Vagina (tissue), 2 donors: ENCODE measurements around the gene CLP1. TPM values are rescaled to one million over a fixed set of nuclear protein-coding genes. Genes with fewer than 3 reads are reported as not detected.
"Not testable (repeated sequence)": the region's sequence is repeated elsewhere in the genome, so short reads cannot be mapped to it uniquely, and the experiment has no call there.

ENCODE experiments used
- DNase-seq, 2 donors: peaks; one replicate each; pipeline ENCODE4 v3.0.0-alpha.2; 2017; ENCODE audit errors: extremely low spot score in 2 of 2
- H3K27ac ChIP-seq: fragments of 200-600 bp; sonication (generic); one replicate; pipeline ENCODE4 v1.5.1; 2019
- H3K27me3 ChIP-seq: fragments of 200-600 bp; sonication (generic); one replicate; pipeline ENCODE4 v1.5.1; 2019
- H3K36me3 ChIP-seq, 2 donors: fragments of 200-600 bp; sonication (generic); one replicate each; pipeline ENCODE4 v1.5.1; 2017 to 2019
- H3K4me1 ChIP-seq: fragments of 200-600 bp; sonication (generic); one replicate; pipeline ENCODE4 v1.5.1; 2019
- H3K4me3 ChIP-seq, 2 donors: fragments of 200-600 bp; sonication (generic); 1 replicate in 1 of 2; 2 replicates in 1 of 2; pipeline ENCODE4 v1.5.1; 2016 to 2019
- H3K9me3 ChIP-seq: fragments of 200-600 bp; sonication (generic); one replicate; pipeline ENCODE4 v1.5.1; 2019
- CTCF ChIP-seq, 3 experiments: fragments of 450-650 bp in 2 of 3; fragments of 200-600 bp in 1 of 3; sonication (generic) in 1 of 3; IDR thresholded peaks; one replicate each; pipeline ENCODE4 v1.5.1; 2017 to 2019; ENCODE audit warnings: antibody characterized with exemption in 3 of 3, mild to moderate bottlenecking in 2 of 3, moderate library complexity in 2 of 3
- POLR2A ChIP-seq, 2 donors: fragments of 450-650 bp; IDR thresholded peaks; one replicate each; pipeline ENCODE4 v1.6.1; 2017; ENCODE audit warnings: antibody characterized with exemption in 2 of 2, mild to moderate bottlenecking in 2 of 2, moderate library complexity in 2 of 2
- POLR2AphosphoS5 ChIP-seq, 2 donors: sonication (generic); formaldehyde crosslinking; IDR thresholded peaks; one replicate each; pipeline ENCODE4 v1.9.0; 2017; ENCODE audit warnings: antibody characterized with exemption in 2 of 2, mild to moderate bottlenecking in 2 of 2, low read depth in 1 of 2; ENCODE audit not compliant: insufficient read depth in 1 of 2
- intact Hi-C: fragments of 100-400 bp; cut with DNase I; formaldehyde crosslinking; loops from one replicate; pipeline ENCODE4 v1.15.1; 2023
- total RNA-seq: library from RNA; depleted of rRNA; stranded (reverse); fragments of >200 nt; gene quantifications from one replicate; pipeline ENCODE4 v1.2.3, GENCODE V29; 2016

Gene CLP1
- total RNA-seq, 1 donor from 2014 or later: 10.8 TPM

GRCh38 chr11:57681168-57681567, 23.6 kb downstream of the CLP1 start:
- no peaks in the 10 kb centered on the region for H3K27me3 ChIP-seq
- DNase-seq: no peak
- peaks cover 0 to 52% of the 10 kb centered on the region in 2 donors for H3K36me3 ChIP-seq
- TF ChIP-seq CTCF (IDR thresholded peaks at IDR 0.05) (no peak), POLR2A (IDR thresholded peaks at IDR 0.05) (no peak)
- no peak overlapping the region for H3K4me3 ChIP-seq
- peaks cover 53% of the 10 kb centered on the region for H3K4me1 ChIP-seq
- intact Hi-C loops: no loop called here
- no peaks in the 10 kb centered on the region for H3K9me3 ChIP-seq
- H3K27ac ChIP-seq: peak overlapping the region; percentile 1

- H3K4me1 ChIP-seq, H3K27me3 ChIP-seq, H3K27ac ChIP-seq, H3K4me3 ChIP-seq, H3K9me3 ChIP-seq, DNase-seq, intact Hi-C loops: not testable (repeated sequence)
- peaks cover 0 to 82% of the 10 kb centered on the region in 2 donors for H3K36me3 ChIP-seq
Observed at GRCh38 chr11:57690474-57690873, 32.9 kb downstream of the CLP1 start.

- peaks cover 0 to 87% of the 10 kb centered on the region in 2 donors for H3K36me3 ChIP-seq
Observed at GRCh38 chr11:57698843-57699365, 41.3 kb downstream of the CLP1 start.

GRCh38 chr11:57699813-57700212, 42.3 kb downstream of the CLP1 start:
- no peaks in the 10 kb centered on the region for H3K27me3 ChIP-seq
- no peaks in the 10 kb centered on the region for H3K4me1 ChIP-seq
- no peak for TF ChIP-seq POLR2A (IDR thresholded peaks at IDR 0.05)
- no peak for TF ChIP-seq POLR2AphosphoS5 (IDR thresholded peaks at IDR 0.05; ENCODE audit: insufficient read depth in 1 of 2, low read depth in 1 of 2)
- TF ChIP-seq CTCF (IDR thresholded peaks at IDR 0.05): no peak
- DNase-seq: no peak
- no peak overlapping the region for H3K4me3 ChIP-seq
- no peaks in the 10 kb centered on the region for H3K9me3 ChIP-seq
- H3K36me3 ChIP-seq: peaks cover 0 to 86% of the 10 kb centered on the region in 2 donors
- H3K27ac ChIP-seq: no peak overlapping the region
- intact Hi-C loops: no loop called here

More at GRCh38 chr11:57698843-57699365, 41.3 kb downstream of the CLP1 start:
- DNase-seq: no peak
- intact Hi-C loops: no loop called here
- no peak overlapping the region for H3K27ac ChIP-seq
- H3K4me1 ChIP-seq: no peaks in the 10 kb centered on the region
- TF ChIP-seq POLR2AphosphoS5 (IDR thresholded peaks at IDR 0.05; ENCODE audit: insufficient read depth in 1 of 2, low read depth in 1 of 2): no peak
- H3K4me3 ChIP-seq: no peak overlapping the region
- H3K9me3 ChIP-seq: no peaks in the 10 kb centered on the region
- H3K27me3 ChIP-seq: no peaks in the 10 kb centered on the region

GRCh38 chr11:57700425-57700824, 42.9 kb downstream of the CLP1 start:
- intact Hi-C loops: no loop called here
- TF ChIP-seq POLR2AphosphoS5 (IDR thresholded peaks at IDR 0.05; ENCODE audit: insufficient read depth in 1 of 2, low read depth in 1 of 2) (no peak), POLR2A (IDR thresholded peaks at IDR 0.05) (no peak), CTCF (IDR thresholded peaks at IDR 0.05) (no peak)
- no peak overlapping the region for H3K27ac ChIP-seq

GRCh38 chr11:57703341-57703740, 45.8 kb downstream of the CLP1 start:
- Histone ChIP-seq H3K4me3 (no peak overlapping the region), H3K9me3 (no peaks in the 10 kb centered on the region), H3K4me1 (peaks cover 3% of the 10 kb centered on the region), H3K27ac (no peak overlapping the region), H3K27me3 (no peaks in the 10 kb centered on the region), H3K36me3 (peaks cover 0 to 56% of the 10 kb centered on the region in 2 donors)
- TF ChIP-seq CTCF (IDR thresholded peaks at IDR 0.05): no peak
- no peak for TF ChIP-seq POLR2A (IDR thresholded peaks at IDR 0.05)
- intact Hi-C loops: no loop called here
- no peak for DNase-seq

More at GRCh38 chr11:57700425-57700824, 42.9 kb downstream of the CLP1 start:
- Histone ChIP-seq H3K4me3 (no peak overlapping the region), H3K36me3 (peaks cover 0 to 81% of the 10 kb centered on the region in 2 donors), H3K27me3 (no peaks in the 10 kb centered on the region), H3K4me1 (no peaks in the 10 kb centered on the region), H3K9me3 (no peaks in the 10 kb centered on the region)
- no peak for DNase-seq
